GM18870 (cell line): ENCODE results near the gene UST.

Experiments used
- ATAC-seq: cut with Tn5 transposase; IDR thresholded peaks from one replicate; pipeline ENCODE4 v1.9.1; 2021; ENCODE audit warnings: moderate library complexity; ENCODE audit not compliant: unreplicated experiment

The UST gene

GRCh38 chr6:148795563-148795962, 48.7 kb downstream of the UST start:
- no peak for ATAC-seq

GRCh38 chr6:148799647-148800046, 52.8 kb downstream of the UST start:
- ATAC-seq = no peak

- no peak for ATAC-seq
These were observed 53.7 kb downstream of the UST start for GRCh38 chr6:148800536-148800935.

GRCh38 chr6:148803979-148804378, 57.1 kb downstream of the UST start:
- no peak for ATAC-seq

- ATAC-seq = no peak
These were observed 58.9 kb downstream of the UST start for GRCh38 chr6:148805777-148806176.

- ATAC-seq = no peak
These were observed 61.0 kb downstream of the UST start for GRCh38 chr6:148807784-148808183.

GRCh38 chr6:148808786-148809304, 62.0 kb downstream of the UST start:
- ATAC-seq = no peak

- ATAC-seq = no peak
These were observed 64.6 kb downstream of the UST start for GRCh38 chr6:148811459-148811858.

GRCh38 chr6:148814082-148814790, 67.4 kb downstream of the UST start:
- ATAC-seq = no peak

GRCh38 chr6:148814869-148815268, 68.0 kb downstream of the UST start:
- ATAC-seq = no peak

GRCh38 chr6:148816117-148816516, 69.3 kb downstream of the UST start:
- no peak for ATAC-seq

- ATAC-seq = no peak
These were observed 70.9 kb downstream of the UST start for GRCh38 chr6:148817689-148818088.

GRCh38 chr6:148818939-148819575, 72.2 kb downstream of the UST start:
- ATAC-seq = no peak

GRCh38 chr6:148819852-148820251, 73.0 kb downstream of the UST start:
- no peak for ATAC-seq

- no peak for ATAC-seq
These were observed 76.0 kb downstream of the UST start for GRCh38 chr6:148822819-148823218.

GRCh38 chr6:148824291-148824690, 77.5 kb downstream of the UST start:
- ATAC-seq = no peak

- no peak for ATAC-seq
These were observed 78.1 kb downstream of the UST start for GRCh38 chr6:148824960-148825359.

- no peak for ATAC-seq
These were observed 78.7 kb downstream of the UST start for GRCh38 chr6:148825492-148825891.

- no peak for ATAC-seq
These were observed 80.7 kb downstream of the UST start for GRCh38 chr6:148827416-148828045.

- no peak for ATAC-seq
These were observed 81.2 kb downstream of the UST start for GRCh38 chr6:148828047-148828446.

GRCh38 chr6:148829415-148830101, 82.7 kb downstream of the UST start:
- ATAC-seq = no peak
